HUDEP-2 (cell line): ENCODE data around the gene NOL4L.

Experiments
- DNase-seq, 76 experiments: peaks; one replicate each; lab custom pipeline; 2025; ENCODE audit not compliant: unreplicated experiment in 76 of 76; lab: John Stamatoyannopoulos, UW

Gene NOL4L

DNA sequence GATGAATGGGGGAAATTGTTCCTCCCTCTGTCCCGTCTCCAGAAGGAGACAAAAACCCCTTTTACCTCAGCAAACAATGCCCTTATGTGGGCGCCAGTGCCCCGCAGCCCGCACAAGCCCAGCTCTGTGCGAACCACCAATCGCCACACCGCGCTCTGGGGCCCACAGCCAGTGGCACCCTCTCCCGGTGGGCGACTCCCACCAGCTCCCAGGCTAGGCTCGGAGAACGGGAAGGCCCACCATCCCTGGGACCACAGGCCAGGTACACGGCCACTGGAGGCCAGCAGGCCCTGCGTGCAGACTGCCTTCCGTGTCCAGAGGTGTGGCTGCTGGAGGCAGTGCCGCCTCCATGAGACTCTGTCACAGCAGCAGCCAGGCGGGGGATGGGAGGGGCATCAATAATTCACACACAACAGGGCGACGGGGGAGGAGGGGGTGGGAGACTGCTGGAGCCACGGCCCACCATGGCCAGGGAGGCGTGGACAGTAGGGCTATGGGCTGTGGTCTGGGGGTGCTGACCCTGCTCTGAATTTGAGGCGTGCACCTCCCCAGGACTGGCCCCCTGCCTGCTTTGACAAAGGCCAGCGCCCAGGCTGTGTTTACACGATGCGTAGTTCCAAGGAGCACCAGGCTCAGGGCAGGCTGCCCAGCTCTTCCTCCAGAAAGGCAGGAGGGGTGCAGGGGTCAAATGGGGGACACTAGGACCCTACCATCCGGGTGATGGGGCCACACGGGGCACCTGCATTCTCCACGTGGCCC is 121.3 kb downstream of the NOL4L start:
- no peak for DNase-seq

DNA sequence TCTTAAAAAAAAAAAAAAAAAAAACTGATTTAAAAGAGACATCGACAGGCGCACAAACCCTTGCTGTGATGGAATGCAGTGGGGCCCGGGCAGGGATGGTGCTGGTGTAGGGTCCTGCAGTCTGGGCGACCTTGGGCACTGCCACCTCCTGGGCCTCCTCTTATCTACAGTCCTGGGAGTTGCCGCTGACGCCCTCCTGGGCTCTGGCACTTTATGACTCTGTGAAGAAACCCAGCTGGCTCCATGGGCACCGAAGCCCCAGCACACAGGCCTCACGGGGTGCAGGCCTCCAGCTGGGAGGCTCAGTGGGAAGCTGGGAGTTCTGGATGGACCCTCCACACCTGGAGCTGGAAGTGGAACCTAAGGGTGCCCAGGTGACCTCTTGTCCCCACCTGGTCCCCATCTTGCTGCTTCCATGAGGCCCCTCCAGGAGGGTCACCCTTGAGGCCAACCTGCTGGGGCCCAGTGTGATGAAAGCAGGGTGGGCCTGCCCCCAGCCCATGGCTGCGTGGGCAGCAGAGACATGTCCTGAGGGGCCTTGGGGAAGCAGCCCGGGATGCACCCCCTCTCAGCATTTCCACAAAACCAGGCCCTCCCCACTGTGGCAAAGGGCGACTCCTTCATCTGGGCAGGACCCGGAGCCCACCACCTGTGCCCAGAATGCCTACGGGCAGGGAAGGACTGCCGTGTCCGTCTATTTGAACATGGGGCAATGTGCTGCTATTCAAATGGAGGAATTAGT is 122.1 kb downstream of the NOL4L start:
- DNase-seq: peak in 1 of 76 experiments; percentile 25

DNA sequence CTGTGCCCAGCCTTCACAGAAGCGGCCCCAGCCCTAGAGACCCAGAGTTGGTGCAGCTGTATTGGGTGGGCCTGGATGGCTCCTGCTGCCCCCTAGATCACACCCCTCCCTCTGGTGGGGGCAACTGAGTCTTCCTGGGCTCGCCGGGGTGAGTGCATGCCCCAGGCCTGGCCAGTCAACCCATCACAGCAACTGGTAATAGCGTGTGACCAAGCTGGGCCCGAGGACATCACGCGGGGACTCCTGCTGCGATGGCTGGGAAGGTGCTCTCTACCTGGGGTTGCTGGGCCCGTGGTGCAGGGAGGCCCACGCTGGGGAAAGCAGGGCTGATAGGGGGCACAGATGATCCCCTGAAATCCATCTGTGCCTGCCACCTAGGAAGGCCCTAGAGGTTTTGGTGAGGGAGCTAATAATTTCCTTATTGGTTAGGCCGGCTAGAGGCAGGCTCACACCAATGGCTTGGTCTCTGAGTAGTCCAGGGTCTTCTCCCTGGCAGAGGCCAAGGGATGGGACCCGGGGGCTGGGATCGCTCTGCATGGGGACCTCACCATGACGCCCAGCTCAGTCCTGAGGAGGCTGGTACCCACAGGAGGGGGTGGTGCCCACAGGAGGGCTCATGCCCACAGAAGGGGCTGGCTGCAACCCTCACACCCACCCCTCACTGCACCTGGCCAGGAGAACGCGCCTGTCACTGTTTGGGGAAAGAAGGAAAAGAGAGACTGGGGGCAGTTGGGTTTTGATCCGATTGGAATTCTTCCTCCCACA is 123.1 kb downstream of the NOL4L start:
- no peak for DNase-seq

DNA sequence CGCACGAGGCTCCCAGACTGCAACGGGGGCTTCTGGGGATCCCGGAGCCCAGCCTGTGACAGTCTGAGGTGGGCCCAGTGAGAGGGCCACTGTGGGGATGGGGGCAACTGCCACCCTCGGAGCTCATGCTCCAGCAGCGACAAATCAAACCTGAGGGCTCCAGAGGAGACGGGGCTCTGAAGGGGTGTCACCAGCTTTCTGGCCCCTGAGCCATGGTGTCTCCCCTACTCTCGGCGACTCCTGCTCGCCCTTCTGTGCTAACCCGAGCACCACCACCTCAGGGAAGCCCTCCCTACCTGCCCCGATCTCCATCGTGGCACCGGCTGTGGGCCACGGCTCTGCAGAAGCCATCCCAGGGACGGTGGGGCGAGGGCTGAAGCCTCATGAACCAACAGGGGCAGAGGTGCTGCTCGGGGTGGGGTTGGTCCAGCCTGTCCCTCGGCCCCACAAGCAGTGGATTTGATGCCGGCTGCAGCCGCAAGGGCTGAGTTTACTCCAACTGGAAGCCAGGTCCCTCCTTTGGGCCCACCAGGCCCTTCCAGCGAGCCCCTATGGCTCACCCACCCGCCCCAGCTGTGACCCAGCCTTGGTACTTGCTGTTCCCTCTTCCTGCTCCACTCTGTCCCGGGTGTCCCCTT is 124.3 kb downstream of the NOL4L start:
- no peak for DNase-seq

DNA sequence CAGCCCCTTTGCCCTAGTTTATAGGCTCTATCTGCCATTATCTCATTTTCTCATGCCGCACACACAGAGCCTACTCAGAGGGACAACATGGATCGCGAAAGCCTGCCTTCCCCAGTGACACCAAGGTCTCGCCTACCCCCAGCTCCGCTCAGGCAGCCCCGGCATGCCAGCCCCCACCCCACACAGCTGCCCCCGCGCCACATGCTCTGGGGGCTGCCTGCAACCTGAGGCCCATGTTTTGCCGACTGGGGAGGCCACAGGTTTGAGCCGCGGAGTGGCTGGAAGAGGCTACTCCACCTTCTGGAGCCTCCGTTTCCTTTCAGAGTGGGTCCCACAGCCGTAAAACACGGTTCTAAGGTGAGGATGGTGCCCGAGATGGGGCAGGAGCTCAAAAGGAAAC is 124.9 kb downstream of the NOL4L start:
- no peak for DNase-seq

DNA sequence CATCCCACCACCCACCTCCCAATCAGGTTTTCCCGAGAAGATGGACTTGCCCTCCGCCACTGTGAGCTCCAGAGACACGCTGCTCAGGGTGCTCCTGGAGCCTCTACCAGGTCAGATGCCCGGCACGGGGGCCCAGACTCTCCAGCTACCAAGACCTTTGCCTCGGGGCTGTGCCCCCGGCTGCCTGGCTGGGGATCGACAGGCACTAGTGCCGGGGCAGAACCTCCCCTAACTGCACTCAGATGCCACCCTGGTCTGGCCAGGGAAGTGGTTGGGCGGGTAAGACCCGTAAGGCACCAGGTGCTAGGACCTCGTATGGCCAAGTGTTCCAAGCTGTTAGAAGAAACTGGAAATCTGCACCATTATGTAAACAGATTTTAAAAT is 126.3 kb downstream of the NOL4L start:
- DNase-seq: no peak

DNA sequence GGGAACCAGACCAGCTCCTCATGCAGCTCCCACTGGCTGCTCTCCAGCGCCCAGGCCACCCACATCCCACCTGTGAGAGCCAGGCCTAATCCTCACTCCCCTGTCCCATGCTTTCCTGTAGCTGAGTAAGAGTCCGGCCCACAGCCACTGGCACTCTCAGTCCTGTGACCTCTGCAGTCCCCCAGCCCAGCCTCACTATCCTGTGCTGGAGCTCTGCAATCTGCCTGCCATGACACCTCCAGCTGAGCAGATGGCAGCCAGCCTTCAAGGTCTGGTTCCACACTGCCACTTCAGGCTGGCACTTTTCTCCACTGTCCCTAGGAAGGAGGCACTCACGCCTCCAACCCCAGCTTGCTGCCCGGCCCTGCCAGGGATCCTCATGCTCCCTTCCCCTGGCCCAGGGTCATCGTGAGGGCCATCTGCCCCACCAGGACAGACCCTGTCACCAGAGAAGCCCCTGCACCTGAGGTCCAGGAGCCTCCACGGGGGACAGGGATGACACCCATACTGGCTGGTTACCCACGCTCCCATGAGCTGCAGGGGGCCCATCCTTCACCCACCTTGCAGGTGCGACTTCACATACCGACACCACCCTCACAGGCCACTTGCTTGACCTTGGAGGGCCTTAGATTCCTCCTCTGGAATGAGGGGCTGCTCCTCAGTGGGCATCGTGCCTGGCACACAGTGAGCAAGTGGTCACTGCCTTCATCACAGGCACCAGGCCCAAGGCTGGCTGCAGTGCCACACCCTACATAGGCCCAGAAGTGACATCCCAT is 126.9 kb downstream of the NOL4L start:
- no peak for DNase-seq

DNA sequence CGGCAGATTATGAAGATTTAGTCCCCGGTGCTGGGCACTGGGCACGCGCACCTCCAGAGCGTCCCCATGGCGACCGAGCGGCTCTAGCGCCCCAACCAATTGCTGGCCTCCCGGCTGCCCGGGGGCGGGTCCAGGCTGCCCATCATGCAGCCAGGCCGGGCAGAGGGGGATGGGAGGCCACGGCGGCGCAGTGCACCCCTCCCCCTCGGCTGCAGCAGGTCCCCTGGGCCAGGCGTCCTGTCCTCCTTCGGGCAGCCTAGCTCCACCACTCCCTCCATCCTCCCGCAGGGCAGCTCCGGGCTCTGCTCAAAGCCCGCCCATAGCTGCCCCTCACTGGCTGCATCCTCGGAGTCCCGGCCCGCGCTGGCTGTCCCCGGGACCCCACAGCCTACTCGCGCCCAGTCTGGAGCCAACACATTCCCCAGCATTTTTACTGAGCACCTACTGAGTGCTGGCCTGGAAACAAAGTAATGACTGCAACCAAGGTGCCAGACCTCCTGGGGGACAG is 127.6 kb downstream of the NOL4L start:
- DNase-seq: no peak

DNA sequence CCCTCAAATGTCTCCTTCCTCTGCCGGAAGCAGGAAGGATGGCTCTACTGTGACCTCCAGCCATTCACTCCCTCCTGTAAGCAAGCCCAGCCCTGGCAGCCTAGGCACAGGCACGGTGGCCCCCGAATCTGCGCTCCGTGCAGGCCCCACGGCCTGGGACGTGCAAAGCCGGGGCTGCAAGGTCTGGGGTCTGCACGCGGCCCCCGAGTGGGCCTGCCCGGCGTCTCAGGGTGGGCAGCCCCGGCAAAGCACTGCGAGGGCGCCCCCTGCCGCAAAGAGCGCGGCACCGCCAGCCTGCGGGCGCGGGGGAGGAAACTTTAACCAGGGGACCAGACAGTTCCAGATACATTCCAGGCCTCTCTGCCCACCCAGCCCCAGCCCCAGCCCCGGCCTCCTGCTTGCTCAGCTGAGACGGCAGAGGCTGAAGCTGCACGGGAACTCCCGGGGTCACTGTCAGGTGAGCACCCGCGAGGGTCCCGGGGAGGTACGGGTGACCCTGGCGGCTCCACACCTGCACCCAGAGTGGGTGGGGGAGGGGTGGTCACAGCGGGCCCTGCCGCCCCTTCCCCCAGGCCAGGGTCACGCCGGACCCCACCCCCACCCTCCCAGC is 128.2 kb downstream of the NOL4L start:
- DNase-seq: peak in 9 of 76 experiments; percentile 8 to 27 (median 20)

DNA sequence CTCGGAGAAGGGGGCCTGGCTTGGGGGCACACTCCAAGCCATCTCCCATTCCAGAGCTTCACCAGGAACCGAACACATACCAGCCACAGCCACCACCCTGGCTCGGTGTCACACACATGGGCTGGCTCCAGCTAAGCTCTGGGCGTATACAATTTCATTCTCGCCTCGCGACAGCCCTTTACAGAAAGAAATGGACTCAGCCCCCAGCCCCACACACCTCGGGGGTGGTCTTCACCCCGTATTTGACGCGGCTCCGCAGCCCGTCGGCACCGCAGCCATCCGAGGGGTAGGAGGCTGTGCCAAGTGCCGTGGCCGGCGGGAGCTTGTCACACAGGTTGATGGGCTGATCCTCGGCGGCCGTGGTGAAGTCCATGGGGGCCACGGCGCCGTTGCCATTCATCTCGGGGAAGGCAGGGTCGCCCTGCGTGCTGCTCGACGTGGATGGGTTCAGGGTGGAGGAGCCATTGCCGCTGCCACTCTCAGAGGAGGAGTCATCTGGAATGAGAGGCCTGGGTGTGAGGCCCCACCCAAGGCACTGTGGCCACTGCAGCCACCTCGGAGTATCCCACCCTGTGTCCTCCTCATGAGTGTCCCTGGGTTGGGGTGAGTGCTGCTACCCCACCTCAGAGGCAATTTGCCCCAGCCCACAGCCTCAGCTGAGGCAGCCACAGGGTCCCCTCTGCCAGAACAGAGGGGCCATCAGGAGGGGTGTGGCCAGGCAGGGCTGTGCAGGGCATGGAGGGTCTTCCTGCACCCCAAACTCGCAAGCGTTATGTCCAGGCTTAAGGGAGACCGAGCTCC is 129.0 kb downstream of the NOL4L start:
- no peak for DNase-seq

DNA sequence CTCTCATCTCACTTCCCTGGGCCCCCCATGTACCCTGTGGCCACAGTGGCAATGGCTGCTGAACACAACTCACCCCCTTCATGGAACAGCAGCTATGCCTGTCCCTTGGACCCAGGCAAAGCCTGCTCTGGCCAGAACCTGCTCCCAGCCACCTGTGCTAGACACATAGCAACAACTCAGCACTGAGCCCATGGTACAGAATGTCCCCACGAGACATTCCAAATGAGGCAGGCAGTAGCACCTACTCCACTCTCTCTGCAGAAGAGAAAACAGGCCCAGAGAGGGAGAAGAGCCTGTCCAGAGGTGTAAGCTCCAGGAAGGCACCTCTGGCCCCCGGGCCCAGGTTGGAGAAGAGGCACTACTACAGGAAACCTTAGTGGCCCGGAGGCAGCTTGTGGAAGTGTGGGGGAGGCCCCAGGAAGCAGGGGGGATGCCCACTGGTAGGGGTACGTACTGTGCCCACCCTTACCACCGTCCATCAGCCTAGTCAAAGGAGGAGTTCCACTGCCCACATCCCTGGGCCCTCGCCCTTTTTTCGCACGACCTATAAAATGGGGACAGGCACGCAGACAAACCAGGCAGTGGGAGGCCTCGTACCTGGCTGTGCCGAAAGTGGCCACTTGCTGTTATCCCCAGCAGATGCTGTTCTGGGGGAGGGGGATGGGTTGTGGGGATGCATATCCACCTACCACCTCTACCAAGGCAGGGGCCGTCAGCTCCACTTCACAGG is 129.8 kb downstream of the NOL4L start:
- DNase-seq: no peak

DNA sequence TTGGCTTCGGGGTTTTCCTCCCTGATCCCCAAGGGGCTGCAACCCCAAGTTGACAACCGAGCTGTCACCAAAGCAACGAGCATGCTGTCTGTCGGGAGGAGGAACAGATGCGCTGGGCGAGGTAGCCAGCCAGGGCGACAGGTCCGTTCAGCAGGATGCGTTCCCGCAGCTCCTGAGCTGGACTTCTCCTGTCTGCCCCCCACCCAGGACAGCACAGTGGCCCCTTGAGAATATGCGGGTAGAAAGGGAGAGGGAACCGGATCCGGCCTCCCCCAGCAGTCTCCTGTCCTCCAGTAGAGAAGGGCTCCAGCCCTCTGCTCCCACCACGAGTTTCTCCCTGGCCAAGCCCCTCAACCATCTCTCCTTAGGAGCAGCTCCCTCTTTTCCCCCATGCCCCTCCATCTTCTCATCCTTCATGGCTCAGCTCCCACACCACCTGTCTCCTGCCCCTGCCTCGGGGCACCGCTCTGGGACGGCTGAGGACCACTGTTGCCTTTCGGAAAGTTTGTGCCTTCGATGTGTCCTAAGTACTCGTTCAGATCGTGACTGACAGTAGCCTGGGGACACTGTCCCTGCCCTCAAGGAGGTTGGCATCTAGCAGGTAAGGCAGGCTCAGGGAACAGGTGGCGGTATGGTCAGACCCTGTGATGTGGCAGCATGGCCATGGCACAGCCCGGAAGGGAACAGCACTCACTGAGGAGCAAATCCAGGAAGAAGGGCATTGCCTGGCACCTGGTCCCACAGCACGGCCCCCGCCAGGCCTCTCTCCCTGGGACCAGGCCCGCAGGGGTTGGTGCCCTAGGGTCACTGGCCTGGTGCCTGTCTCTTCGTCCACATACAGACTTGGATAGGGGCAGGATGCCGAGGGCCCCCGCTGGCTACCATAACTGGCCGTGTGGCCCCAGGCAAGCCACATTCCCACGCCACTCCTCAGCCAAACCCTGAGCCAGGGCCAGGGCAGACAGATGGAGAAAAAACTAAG is 130.7 kb downstream of the NOL4L start:
- no peak for DNase-seq

DNA sequence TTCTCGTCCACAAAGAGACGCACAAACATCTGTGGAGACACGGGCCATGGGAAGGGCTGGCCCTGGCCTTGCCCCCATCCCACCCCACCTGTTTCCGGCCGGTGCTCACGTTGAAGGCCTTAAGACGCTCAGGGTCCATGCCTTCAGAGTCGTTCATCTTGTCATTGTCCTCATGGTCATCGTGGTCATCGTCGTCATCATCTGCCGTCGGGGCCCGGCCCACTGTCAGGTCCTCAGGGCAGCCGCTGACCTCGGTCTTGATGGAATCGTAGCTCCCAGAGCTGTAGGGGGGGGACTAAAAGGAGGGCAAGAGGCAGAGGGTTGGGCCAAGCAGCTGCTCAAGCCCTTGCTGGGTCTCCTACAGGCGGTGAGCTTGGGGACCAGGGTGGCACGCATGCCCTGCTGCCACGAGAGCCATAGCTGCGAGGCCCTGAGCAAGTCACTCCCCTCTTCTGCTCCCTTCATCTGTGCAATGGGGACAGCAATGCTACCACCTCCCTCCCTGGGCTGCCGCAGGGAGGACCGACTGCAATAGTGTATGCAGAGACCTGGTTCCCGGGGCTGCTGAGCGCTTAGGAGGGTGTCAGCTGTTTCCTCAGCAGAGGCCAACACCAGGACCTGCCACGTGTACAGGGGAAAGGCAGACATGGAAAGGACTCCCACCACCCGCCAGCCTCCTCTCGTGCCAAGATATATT is 131.5 kb downstream of the NOL4L start:
- DNase-seq: no peak

DNA sequence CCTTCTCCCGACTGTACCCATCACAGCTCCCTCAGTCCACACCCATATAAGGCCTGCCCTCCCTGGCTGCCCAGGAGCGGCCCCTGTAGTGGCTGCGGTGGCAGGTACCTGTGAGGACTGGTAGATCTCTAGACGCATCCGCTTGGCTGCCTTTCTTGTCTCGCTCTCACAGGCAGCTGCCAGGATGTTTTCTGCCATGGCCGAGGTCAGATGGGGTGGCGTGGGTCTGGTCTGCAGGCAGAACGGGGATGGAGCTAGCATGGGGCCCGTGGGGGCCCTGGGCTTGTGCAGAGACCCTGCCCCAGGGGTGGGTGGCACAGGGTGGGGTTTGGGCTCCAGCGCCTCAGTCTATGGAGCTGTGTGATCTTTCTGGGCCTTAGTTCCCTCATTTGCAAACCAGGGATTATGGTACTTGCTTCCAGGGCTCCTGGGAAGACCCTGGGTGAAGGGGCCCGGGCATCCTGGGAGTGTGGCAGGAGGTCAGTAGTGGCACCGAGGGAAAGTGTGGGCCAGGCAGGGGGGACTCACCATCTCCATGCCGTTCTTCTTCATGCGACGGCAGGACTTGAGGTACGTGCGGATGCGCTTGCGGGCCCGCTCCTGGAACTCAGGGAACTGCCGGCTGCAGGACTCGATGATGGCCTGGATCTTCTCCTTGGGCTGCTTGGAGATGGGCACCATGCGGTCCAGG is 132.2 kb downstream of the NOL4L start:
- no peak for DNase-seq

DNA sequence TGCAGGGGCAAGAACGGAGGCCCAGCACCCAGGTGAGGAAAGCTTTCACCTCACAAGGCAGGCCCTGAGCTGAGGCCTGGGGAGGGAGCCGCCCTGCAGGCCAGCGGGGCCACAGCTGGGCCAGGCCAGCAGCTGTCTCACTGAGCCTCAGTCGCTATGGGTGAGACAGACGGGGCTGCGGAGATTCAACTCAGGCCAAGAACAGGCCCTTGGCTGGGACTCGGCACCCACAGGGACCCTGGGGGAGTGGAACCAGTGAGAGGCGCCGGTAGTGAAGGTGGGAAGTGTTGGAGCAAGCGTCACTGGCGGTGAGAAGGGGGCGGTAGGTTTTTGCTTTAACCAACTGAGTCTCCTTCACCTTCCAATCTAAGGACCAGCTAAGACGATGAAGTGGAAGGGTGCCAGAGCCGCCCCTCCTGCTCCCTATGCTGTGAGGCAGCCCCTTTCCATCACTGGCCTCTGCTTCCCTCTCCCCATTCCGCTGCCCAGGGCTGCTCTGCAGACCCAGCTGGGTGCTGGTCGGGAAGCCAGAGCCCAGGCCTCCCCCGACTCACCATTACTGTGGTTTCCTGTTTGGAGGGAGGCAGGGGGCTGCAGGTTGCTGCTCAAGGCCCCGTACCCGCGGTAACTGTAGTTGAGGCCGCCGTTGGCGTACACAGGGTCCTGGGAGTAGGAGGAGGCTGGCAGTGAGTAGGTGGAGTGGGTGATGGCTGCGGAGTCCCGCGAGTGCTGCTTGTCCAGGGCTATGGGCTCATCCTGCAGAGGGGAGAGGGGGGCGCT is 133.3 kb downstream of the NOL4L start:
- DNase-seq: no peak
